Osteoblast (primary cell): Measurements from ENCODE around the gene LIMD2. TPM values are rescaled to one million over a fixed set of nuclear protein-coding genes. Genes with fewer than 3 reads are reported as not detected.

ENCODE experiments used
- DNase-seq: peaks from one replicate; pipeline ENCODE4 v3.0.0; 2011; ENCODE audit warnings: low spot score, mixed read lengths; ENCODE audit not compliant: insufficient read length; ENCODE audit errors: missing footprints
- H2AFZ ChIP-seq: 2 replicates; pipeline ENCODE4 v1.6.0; 2011; ENCODE audit warnings: mild to moderate bottlenecking, low read length
- H3K27ac ChIP-seq: 2 replicates; pipeline ENCODE4 v1.5.1; 2011; ENCODE audit warnings: mild to moderate bottlenecking, low read depth, low read length, moderate library complexity
- H3K27me3 ChIP-seq: 2 replicates; pipeline ENCODE4 v1.6.0; 2012; ENCODE audit warnings: mild to moderate bottlenecking, control low read depth, inconsistent platforms, low read length, moderate library complexity; ENCODE audit not compliant: insufficient read depth
- H3K36me3 ChIP-seq: 2 replicates; pipeline ENCODE4 v1.5.1; 2011; ENCODE audit warnings: mild to moderate bottlenecking, low read length, control low read depth, moderate library complexity; ENCODE audit not compliant: insufficient read depth
- H3K4me1 ChIP-seq: 2 replicates; pipeline ENCODE4 v1.5.1; 2011; ENCODE audit warnings: mild to moderate bottlenecking, low read length, control low read depth, moderate library complexity; ENCODE audit not compliant: insufficient read depth
- H3K4me2 ChIP-seq: 2 replicates; pipeline ENCODE4 v1.6.0; 2011; ENCODE audit warnings: mild to moderate bottlenecking, low read length; ENCODE audit not compliant: insufficient read depth
- H3K4me3 ChIP-seq: fragments of 200-600 bp; sonication (generic); 3 replicates; pipeline ENCODE4 v1.5.1; 2012; ENCODE audit warnings: mild to moderate bottlenecking, low read length, inconsistent platforms; ENCODE audit not compliant: insufficient read depth
- H3K79me2 ChIP-seq: 2 replicates; pipeline ENCODE4 v1.6.0; 2012; ENCODE audit warnings: mild to moderate bottlenecking, low read length, control low read depth, inconsistent platforms; ENCODE audit not compliant: insufficient read depth
- H3K9me3 ChIP-seq: 2 replicates; pipeline ENCODE4 v1.5.1; 2011; ENCODE audit warnings: low read depth, low read length, control low read depth
- H4K20me1 ChIP-seq: 2 replicates; pipeline ENCODE4 v1.6.0; 2012; ENCODE audit warnings: mild to moderate bottlenecking, low read length, control low read depth; ENCODE audit not compliant: insufficient read depth
- total RNA-seq: library from RNA; depleted of rRNA; stranded (reverse); fragments of >200 nt; gene quantifications from 2 replicates; pipeline ENCODE4 v1.2.3, GENCODE V29; 2012
- TF ChIP-seq, protein P1 (sequence below): IDR thresholded peaks from 2 replicates; pipeline ENCODE4 v1.5.1; 2011; ENCODE audit warnings: mild to moderate bottlenecking, low read depth, low read length, moderate library complexity; ENCODE audit errors: extremely low read depth

Gene LIMD2
- total RNA-seq, 1 donor: 4.3 TPM

DNA sequence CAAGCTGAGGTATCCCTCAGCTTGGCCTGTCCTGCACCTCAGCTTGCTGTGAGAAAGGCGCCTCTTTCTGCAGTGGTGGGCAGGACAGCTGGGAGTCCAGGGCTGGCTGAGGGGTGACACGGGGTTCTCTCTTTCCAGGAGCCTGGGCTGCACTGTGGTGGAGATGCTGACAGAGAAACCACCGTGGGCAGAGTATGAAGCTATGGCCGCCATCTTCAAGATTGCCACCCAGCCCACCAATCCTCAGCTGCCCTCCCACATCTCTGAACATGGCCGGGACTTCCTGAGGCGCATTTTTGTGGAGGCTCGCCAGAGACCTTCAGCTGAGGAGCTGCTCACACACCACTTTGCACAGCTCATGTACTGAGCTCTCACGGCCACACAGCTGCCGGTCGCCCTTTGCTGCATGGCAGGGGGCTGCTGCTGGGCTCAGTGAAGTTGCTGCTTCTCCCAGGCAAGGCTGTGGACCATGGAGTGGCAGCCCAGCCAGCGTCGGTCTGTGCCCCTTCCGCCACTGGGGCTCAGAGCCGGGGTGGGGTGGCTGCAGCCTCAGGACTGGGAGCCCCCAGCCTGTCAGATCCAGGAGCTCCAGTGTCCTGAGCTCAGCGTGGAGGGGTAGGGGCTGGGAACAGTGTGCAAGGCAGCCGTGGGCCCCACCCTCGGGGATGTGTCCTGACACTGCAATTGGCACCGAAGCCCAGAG is 6.4 kb downstream of the LIMD2 start:
- TF ChIP-seq, protein P1, sequence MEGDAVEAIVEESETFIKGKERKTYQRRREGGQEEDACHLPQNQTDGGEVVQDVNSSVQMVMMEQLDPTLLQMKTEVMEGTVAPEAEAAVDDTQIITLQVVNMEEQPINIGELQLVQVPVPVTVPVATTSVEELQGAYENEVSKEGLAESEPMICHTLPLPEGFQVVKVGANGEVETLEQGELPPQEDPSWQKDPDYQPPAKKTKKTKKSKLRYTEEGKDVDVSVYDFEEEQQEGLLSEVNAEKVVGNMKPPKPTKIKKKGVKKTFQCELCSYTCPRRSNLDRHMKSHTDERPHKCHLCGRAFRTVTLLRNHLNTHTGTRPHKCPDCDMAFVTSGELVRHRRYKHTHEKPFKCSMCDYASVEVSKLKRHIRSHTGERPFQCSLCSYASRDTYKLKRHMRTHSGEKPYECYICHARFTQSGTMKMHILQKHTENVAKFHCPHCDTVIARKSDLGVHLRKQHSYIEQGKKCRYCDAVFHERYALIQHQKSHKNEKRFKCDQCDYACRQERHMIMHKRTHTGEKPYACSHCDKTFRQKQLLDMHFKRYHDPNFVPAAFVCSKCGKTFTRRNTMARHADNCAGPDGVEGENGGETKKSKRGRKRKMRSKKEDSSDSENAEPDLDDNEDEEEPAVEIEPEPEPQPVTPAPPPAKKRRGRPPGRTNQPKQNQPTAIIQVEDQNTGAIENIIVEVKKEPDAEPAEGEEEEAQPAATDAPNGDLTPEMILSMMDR: no peak

DNA sequence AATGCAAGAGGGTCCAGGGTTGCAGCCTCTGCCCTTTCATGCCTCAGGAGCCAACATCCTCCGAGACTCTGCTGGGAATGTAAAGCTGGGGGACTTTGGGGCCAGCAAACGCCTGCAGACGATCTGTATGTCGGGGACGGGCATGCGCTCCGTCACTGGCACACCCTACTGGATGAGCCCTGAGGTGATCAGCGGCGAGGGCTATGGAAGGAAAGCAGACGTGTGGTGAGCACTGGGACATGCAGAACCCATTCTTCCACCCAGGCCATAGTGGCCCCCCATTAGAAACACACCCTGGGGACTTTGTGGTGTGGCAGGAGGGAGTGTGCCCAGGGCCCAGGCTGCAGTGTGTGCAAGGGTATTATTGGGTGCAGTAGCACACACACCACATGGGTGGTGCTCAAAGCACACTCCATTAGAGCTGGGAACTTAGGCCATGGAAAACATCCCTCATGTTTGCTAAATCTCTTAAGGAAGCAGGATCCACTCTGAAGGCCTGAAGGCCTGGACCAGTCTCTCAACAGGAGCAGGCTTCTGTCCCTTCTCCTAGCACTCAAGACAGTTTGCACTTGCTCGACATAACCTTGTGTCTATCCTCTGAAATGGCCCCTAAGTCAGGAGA is 7.6 kb downstream of the LIMD2 start:
- Histone ChIP-seq H3K27me3 (no peaks in the 10 kb centered on the region), H2AFZ (no peak overlapping the region), H3K27ac (no peak overlapping the region), H3K4me2 (no peak overlapping the region), H3K9me3 (no peaks in the 10 kb centered on the region), H3K4me1 (no peaks in the 10 kb centered on the region), H3K79me2 (no peaks in the 10 kb centered on the region), H3K36me3 (peaks cover 32% of the 10 kb centered on the region), H4K20me1 (peaks cover 4% of the 10 kb centered on the region), H3K4me3 (no peak overlapping the region)
- TF ChIP-seq, protein P1: no peak
- DNase-seq: peak; percentile 63

More for the DNA sequence above, 6.4 kb downstream of the LIMD2 start:
- H3K27me3 ChIP-seq: no peaks in the 10 kb centered on the region
- peaks cover 11% of the 10 kb centered on the region for H4K20me1 ChIP-seq
- H2AFZ ChIP-seq: no peak overlapping the region
- H3K4me1 ChIP-seq: no peaks in the 10 kb centered on the region
- H3K79me2 ChIP-seq: no peaks in the 10 kb centered on the region
- no peak overlapping the region for H3K27ac ChIP-seq
- DNase-seq: peak; percentile 62
- no peak overlapping the region for H3K4me2 ChIP-seq
- H3K4me3 ChIP-seq: no peak overlapping the region
- H3K36me3 ChIP-seq: peaks cover 32% of the 10 kb centered on the region
- no peaks in the 10 kb centered on the region for H3K9me3 ChIP-seq

DNA sequence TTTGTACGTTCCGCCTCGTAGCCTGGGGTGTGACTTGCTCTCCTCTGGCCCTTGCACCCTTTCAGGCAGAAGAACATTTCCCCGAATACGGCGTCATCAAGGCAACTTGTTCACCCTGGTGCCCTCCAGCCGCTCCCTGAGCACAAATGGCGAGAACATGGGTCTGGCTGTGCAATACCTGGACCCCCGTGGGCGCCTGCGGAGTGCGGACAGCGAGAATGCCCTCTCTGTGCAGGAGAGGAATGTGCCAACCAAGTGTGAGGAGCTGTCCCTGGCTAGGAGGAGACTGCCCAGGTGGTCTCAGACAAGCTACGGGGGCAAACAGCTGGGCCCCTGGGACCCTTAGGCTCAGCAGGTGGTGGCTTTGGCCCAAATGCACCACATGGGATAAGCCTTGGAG is 10.4 kb downstream of the LIMD2 start:
- no peaks in the 10 kb centered on the region for H3K79me2 ChIP-seq
- no peak overlapping the region for H3K4me2 ChIP-seq
- TF ChIP-seq, protein P1: no peak
- no peaks in the 10 kb centered on the region for H3K9me3 ChIP-seq
- H4K20me1 ChIP-seq: no peaks in the 10 kb centered on the region
- no peaks in the 10 kb centered on the region for H3K27me3 ChIP-seq
- no peak overlapping the region for H2AFZ ChIP-seq
- H3K4me1 ChIP-seq: no peaks in the 10 kb centered on the region
- no peak overlapping the region for H3K27ac ChIP-seq
- H3K36me3 ChIP-seq: peaks cover 49% of the 10 kb centered on the region
- DNase-seq: no peak
- no peak overlapping the region for H3K4me3 ChIP-seq

DNA sequence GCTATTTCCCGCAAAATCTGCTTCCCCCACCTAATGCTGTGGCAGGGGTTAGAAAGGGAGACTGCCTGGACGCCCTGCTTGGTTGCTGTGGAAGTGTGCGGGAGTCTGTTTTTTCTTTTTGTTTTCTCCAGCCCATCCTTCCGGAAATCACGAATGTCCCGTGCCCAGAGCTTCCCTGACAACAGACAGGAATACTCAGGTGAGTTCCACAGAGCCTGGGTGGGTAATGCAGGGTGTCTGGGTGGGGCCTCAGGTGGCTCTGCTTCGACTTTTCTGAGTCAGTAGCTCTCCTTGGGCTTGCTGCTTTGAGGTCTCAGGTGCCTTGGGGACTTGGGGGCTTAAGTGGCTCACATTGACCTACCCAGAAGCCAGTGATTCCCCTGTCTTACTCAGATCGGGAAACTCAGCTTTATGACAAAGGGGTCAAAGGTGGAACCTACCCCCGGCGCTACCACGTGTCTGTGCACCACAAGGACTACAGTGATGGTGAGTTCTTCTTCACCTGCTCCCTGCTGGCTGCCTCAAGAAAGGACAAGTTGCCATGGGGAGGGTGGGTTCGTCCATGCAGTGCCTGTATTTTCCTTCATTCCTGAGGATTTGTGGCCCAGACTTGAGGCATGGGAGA is 11.4 kb downstream of the LIMD2 start:
- no peak overlapping the region for H3K4me2 ChIP-seq
- no peaks in the 10 kb centered on the region for H4K20me1 ChIP-seq
- H3K36me3 ChIP-seq: peaks cover 49% of the 10 kb centered on the region
- DNase-seq: peak; percentile 63
- H3K27me3 ChIP-seq: no peaks in the 10 kb centered on the region
- no peak overlapping the region for H3K4me3 ChIP-seq
- TF ChIP-seq, protein P1: no peak
- H3K9me3 ChIP-seq: no peaks in the 10 kb centered on the region
- H3K27ac ChIP-seq: no peak overlapping the region
- no peaks in the 10 kb centered on the region for H3K4me1 ChIP-seq
- H2AFZ ChIP-seq: no peak overlapping the region
- no peaks in the 10 kb centered on the region for H3K79me2 ChIP-seq
